ENCODE data around the gene DNAH3. TPM values are rescaled to one million over a fixed set of nuclear protein-coding genes. Genes with fewer than 3 reads are reported as not detected.
A peak's percentile ranks its signal among the peaks of the same experiment; 100 is the strongest.

The DNAH3 gene
- total and polyA plus RNA-seq, 2 of the 8 experiments (the other 6 are each of a cell fraction or from before 2014, with no cell fraction given), result 0.57 to 0.71 TPM

DNA sequence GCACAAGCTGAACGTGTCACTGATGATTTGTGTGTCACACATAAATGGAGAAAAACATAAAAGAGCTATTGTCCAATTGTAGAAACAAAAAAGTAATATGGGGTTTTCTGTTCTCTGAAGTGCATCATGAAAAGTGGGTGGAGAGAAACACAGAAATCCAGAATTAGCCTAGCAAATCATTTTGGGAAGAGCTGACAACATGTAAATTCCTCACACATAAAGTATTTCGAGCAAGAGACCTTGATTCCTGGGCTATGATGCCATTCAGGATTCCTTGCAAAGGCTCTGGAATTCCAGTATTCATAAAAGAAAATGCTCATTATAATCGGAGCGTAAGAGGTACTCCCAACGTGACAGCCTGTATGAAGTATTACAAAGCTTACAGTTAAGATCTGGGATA, 251.6 kb downstream of the DNAH3 start:
- Histone ChIP-seq H3K79me1 (ENCODE audit: low read depth, low read length) (peaks cover 6% of the 10 kb centered on the region), H3K4me1 (replicated peaks in 1 of 4; ENCODE audit: control insufficient read depth in 3 of 4, insufficient read depth in 4 of 4, low read length in 3 of 4) (peaks cover 0 to 9% (median 3%) of the 10 kb centered on the region in 4 experiments; a peak in 3 of 7 replicates), H3K23me2 (ENCODE audit: low read depth, low read length) (peaks cover 6% of the 10 kb centered on the region; the same call in 1 of the 2 replicates), H2BK120ac (replicated peaks; ENCODE audit: low read depth, low read length) (no peak overlapping the region), H3K79me2 (ENCODE audit: control insufficient read depth in 1 of 2, insufficient read depth in 2 of 2, low read length in 2 of 2) (peaks cover 6 to 76% of the 10 kb centered on the region in 2 experiments; a peak in 2 of 4 replicates), H2BK12ac (ENCODE audit: low read depth, low read length) (no peak overlapping the region), H3K14ac (ENCODE audit: insufficient read length) (no peak overlapping the region), H4K20me1 (replicated peaks in 1 of 2; ENCODE audit: control insufficient read depth in 1 of 2, insufficient read depth in 2 of 2, low read length in 2 of 2) (no peaks in the 10 kb centered on the region), H3K23ac (ENCODE audit: insufficient read length) (no peak overlapping the region), H4K5ac (ENCODE audit: insufficient read length, low read depth, low read length) (no peak overlapping the region), H3K27ac (ENCODE audit: low read depth, low read length) (no peak overlapping the region), H2AFZ (ENCODE audit: low read length) (no peak overlapping the region), H3K4ac (replicated peaks; ENCODE audit: insufficient read length, low read depth, low read length) (no peak overlapping the region), H4K91ac (replicated peaks; ENCODE audit: insufficient read length, low read length) (no peak overlapping the region), H3K9me3 (ENCODE audit: insufficient read depth in 2 of 2, low read depth in 1 of 2, low read length in 1 of 2) (no peaks in the 10 kb centered on the region), H4K8ac (ENCODE audit: extremely low read depth, insufficient read depth, low read length) (no peak overlapping the region), H2BK15ac (ENCODE audit: low read length) (no peak overlapping the region), H3K27me3 (replicated peaks in 1 of 4; ENCODE audit: control insufficient read depth in 3 of 4, extremely low read depth in 1 of 4, insufficient read depth in 3 of 4, low read length in 3 of 4) (no peaks in the 10 kb centered on the region), H2BK20ac (ENCODE audit: low read length) (no peak overlapping the region), H3K56ac (replicated peaks; ENCODE audit: insufficient read length, low read depth, low read length) (no peak overlapping the region), H3K9ac (replicated peaks in 1 of 4; ENCODE audit: extremely low read depth in 1 of 4, low read depth in 3 of 4, low read length in 3 of 4) (no peak overlapping the region; a peak in 1 of 7 replicates), H2BK5ac (ENCODE audit: low read depth, low read length) (no peak overlapping the region), H3K4me3 (ENCODE audit: extremely low read depth in 1 of 4, insufficient read depth in 2 of 4, low read depth in 3 of 4, low read length in 4 of 4) (peak overlapping the region; percentile 86 to 96 (median 90); a peak in 6 of 8 replicates), H2AK5ac (ENCODE audit: low read depth, low read length) (no peak overlapping the region), H3K36me3 (ENCODE audit: control insufficient read depth in 2 of 4, insufficient read depth in 4 of 4, low read length in 3 of 4) (peaks cover 0 to 16% (median 5%) of the 10 kb centered on the region in 4 experiments; a peak in 4 of 8 replicates), H3K4me2 (ENCODE audit: insufficient read depth in 1 of 2, low read depth in 2 of 2, low read length in 2 of 2) (peak overlapping the region; percentile 75 to 97), H3K18ac (ENCODE audit: extremely low read depth, low read length) (no peak overlapping the region)
- TF ChIP-seq CBX8 (IDR thresholded peaks at IDR 0.05; ENCODE audit: borderline replicate concordance, low read depth, low read length) (no peak), JUN (IDR thresholded peaks at IDR 0.05; ENCODE audit: low read depth, low read length) (no peak), CREB1 (IDR thresholded peaks at IDR 0.05) (no peak), EZH2 (IDR thresholded peaks at IDR 0.05; ENCODE audit: low read depth, low read length, severe bottlenecking) (no peak)
- CTCF ChIA-PET (ENCODE audit: partially characterized antibody), result interaction anchor here (0.9 to 2.3 kb wide), 3 partner anchors 24 to 49 kb away, joined by 3 to 7 read pairs (median 7); no protein-coding TSS in a partner anchor
- FAIRE-seq (no peak), DNase-seq (ENCODE audit: low read depth in 1 of 2, low spot score in 2 of 2) (no peak)
- POLR2A ChIA-PET (ENCODE audit: partially characterized antibody), result interaction anchor here (0.5 to 2.9 kb wide), 4 partner anchors 9 to 852 kb away, joined by 3 to 16 read pairs (median 8); no protein-coding TSS in a partner anchor
- WGBS, 2 experiments (ENCODE audit: extremely low coverage in 1 of 2, insufficient coverage in 1 of 2, insufficient read length in 1 of 2, insufficient replicate concordance in 2 of 2, low coverage in 1 of 2, low lambda C conversion rate in 2 of 2, missing lambda C conversion rate in 1 of 2), result 52% methylated on average over 5 of the region's 5 CpGs; no CpG with 5 or more reads in 1 of the 2 experiments

All from H1 (cell line).